ENCODE data around the gene ZC3H18.

DNA sequence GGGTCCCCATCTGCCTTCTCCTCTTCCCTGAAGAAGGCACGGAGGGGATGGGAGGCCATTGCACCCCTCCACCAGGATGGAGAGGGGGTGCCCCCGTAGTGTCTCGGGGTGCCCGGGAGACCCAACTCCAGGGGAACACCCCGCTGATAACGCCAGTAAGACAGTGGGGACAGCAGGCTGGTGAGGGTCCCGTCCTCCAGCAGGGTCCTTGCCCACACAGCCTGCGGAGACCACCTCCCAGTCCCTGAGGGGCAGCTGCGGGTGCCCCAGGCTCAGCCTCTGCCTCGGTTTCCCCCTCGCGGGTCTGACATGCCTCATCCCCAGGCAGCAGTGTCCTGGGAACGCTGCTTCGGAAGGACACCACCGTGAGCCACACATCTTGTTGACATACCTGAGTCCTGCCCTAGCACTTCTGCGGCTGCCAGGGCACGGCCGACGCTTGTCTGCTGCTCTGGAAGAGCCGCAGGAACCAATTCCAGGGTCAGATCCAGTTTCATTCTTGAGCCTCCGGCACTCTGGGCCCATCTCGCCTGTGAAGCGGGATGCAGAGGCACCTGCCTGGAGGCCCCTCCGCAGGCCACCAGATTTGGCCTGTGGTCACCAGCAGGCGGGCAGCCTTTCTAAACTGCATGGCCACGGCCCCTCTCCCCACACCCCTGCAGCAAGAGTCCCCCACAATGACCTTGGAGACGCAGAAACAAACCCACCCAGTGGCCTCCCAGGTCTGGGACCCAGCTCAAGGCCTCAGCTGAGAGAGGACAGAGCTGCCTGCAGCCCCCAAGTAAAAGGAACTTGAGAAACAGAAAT lies 39.9 kb upstream of the ZC3H18 start:
- TF ChIP-seq EZH2 (IDR thresholded peaks at IDR 0.05; ENCODE audit: low read depth): no peak
- TF ChIP-seq, protein P1, sequence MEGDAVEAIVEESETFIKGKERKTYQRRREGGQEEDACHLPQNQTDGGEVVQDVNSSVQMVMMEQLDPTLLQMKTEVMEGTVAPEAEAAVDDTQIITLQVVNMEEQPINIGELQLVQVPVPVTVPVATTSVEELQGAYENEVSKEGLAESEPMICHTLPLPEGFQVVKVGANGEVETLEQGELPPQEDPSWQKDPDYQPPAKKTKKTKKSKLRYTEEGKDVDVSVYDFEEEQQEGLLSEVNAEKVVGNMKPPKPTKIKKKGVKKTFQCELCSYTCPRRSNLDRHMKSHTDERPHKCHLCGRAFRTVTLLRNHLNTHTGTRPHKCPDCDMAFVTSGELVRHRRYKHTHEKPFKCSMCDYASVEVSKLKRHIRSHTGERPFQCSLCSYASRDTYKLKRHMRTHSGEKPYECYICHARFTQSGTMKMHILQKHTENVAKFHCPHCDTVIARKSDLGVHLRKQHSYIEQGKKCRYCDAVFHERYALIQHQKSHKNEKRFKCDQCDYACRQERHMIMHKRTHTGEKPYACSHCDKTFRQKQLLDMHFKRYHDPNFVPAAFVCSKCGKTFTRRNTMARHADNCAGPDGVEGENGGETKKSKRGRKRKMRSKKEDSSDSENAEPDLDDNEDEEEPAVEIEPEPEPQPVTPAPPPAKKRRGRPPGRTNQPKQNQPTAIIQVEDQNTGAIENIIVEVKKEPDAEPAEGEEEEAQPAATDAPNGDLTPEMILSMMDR (conservative IDR thresholded peaks at IDR 0.05): no peak
